H1 (cell line): ENCODE data around the gene HS6ST2. TPM values are rescaled to one million over a fixed set of nuclear protein-coding genes. Genes with fewer than 3 reads are reported as not detected.
A peak's percentile ranks its signal among the peaks of the same experiment; 100 is the strongest.

Experiments used
- CTCF ChIA-PET: fragments of 300-600 bp; sonication (Branson Sonifier 250); formaldehyde crosslinking; loops from one replicate; lab custom pipeline; 2021; ENCODE audit not compliant: partially characterized antibody; lab: Charles Lee
- POLR2A ChIA-PET: fragments of 300-600 bp; sonication (Branson Sonifier 250); formaldehyde crosslinking; loops from one replicate; lab custom pipeline; 2021; ENCODE audit warnings: inconsistent platforms; ENCODE audit not compliant: partially characterized antibody; lab: Charles Lee
- DNase-seq, 2 experiments: peaks; one replicate each; pipeline versions ENCODE4 v3.0.0 to v3.0.0-alpha.2; 2010 to 2022; ENCODE audit warnings: low spot score in 2 of 2, low read depth in 1 of 2, mixed read lengths in 1 of 2
- FAIRE-seq: peaks from 2 replicates; lab custom pipeline; 2011; peaks lifted over from hg19 to GRCh38; lab: Jason Lieb, UNC
- H2AFZ ChIP-seq: 2 replicates; pipeline ENCODE4 v1.8.1; 2012; ENCODE audit warnings: low read length, inconsistent platforms
- H2AK5ac ChIP-seq: 2 replicates; pipeline ENCODE4 v1.6.1; 2013; ENCODE audit warnings: low read depth, low read length
- H2BK120ac ChIP-seq: replicated peaks from 2 replicates; pipeline ENCODE3; 2013; ENCODE audit warnings: low read depth, low read length, inconsistent platforms
- H2BK12ac ChIP-seq: 2 replicates; pipeline ENCODE4 v1.6.1; 2013; ENCODE audit warnings: low read depth, low read length
- H2BK15ac ChIP-seq: 2 replicates; pipeline ENCODE4 v1.6.1; 2013; ENCODE audit warnings: low read length
- H2BK20ac ChIP-seq: 2 replicates; pipeline ENCODE4 v1.6.1; 2013; ENCODE audit warnings: low read length
- H2BK5ac ChIP-seq: 2 replicates; pipeline ENCODE4 v1.6.1; 2013; ENCODE audit warnings: low read depth, low read length
- H3K14ac ChIP-seq: 2 replicates; pipeline ENCODE4 v1.6.1; 2013; ENCODE audit warnings: inconsistent platforms; ENCODE audit not compliant: insufficient read length
- H3K18ac ChIP-seq: 2 replicates; pipeline ENCODE4 v1.6.1; 2013; ENCODE audit warnings: low read length; ENCODE audit errors: extremely low read depth
- H3K23ac ChIP-seq: 2 replicates; pipeline ENCODE4 v1.6.1; 2013; ENCODE audit warnings: inconsistent platforms; ENCODE audit not compliant: insufficient read length
- H3K23me2 ChIP-seq: 2 replicates; pipeline ENCODE4 v1.6.1; 2013; ENCODE audit warnings: low read depth, low read length
- H3K27ac ChIP-seq: 2 replicates; pipeline ENCODE4 v1.6.1; 2011; ENCODE audit warnings: low read depth, low read length, inconsistent platforms
- H3K27me3 ChIP-seq, 4 experiments: replicated peaks in 1 of 4; 1 replicate in 1 of 4; 2 replicates in 3 of 4; pipeline versions ENCODE4 v1.6.1 to v1.8.1; 2011 to 2013; ENCODE audit warnings: low read length in 3 of 4, mild to moderate bottlenecking in 3 of 4, inconsistent platforms in 2 of 4, mixed read lengths in 2 of 4, moderate library complexity in 1 of 4; ENCODE audit not compliant: control insufficient read depth in 3 of 4, insufficient read depth in 3 of 4; ENCODE audit errors: extremely low read depth in 1 of 4
- H3K36me3 ChIP-seq, 4 experiments: 2 replicates each; pipeline versions ENCODE4 v1.6.1 to v1.8.1; 2011 to 2013; ENCODE audit warnings: mild to moderate bottlenecking in 4 of 4, low read length in 3 of 4, moderate library complexity in 2 of 4, control low read depth in 1 of 4, inconsistent platforms in 1 of 4; ENCODE audit not compliant: insufficient read depth in 4 of 4, control insufficient read depth in 2 of 4
- H3K4ac ChIP-seq: replicated peaks from 2 replicates; pipeline ENCODE3; 2013; ENCODE audit warnings: low read length, low read depth, mixed read lengths, inconsistent platforms; ENCODE audit not compliant: insufficient read length
- H3K4me1 ChIP-seq, 4 experiments: replicated peaks in 1 of 4; 1 replicate in 1 of 4; 2 replicates in 3 of 4; pipeline versions ENCODE4 v1.6.1 to v1.8.1; 2011 to 2013; ENCODE audit warnings: low read length in 3 of 4, inconsistent platforms in 2 of 4, mixed read lengths in 1 of 4; ENCODE audit not compliant: insufficient read depth in 4 of 4, control insufficient read depth in 3 of 4
- H3K4me2 ChIP-seq, 2 experiments: 2 replicates each; pipeline versions ENCODE4 v1.6.1 to v1.8.1; 2011 to 2013; ENCODE audit warnings: low read depth in 2 of 2, low read length in 2 of 2, control low read depth in 1 of 2, inconsistent platforms in 1 of 2, mild to moderate bottlenecking in 1 of 2; ENCODE audit not compliant: insufficient read depth in 1 of 2
- H3K4me3 ChIP-seq, 4 experiments: fragments of 200-600, 300-600 bp in 1 of 4; sonication (generic), shearing (Covaris generic), sonication (Bioruptor Twin) in 1 of 4; 2 replicates each; pipeline versions ENCODE4 v1.5.1 to v1.8.1; 2011 to 2016; ENCODE audit warnings: low read length in 4 of 4, low read depth in 3 of 4, control low read depth in 2 of 4, inconsistent platforms in 2 of 4, mild to moderate bottlenecking in 2 of 4, mixed read lengths in 1 of 4, moderate library complexity in 1 of 4; ENCODE audit not compliant: insufficient read depth in 2 of 4; ENCODE audit errors: extremely low read depth in 1 of 4
- H3K56ac ChIP-seq: replicated peaks from 2 replicates; pipeline ENCODE3; 2013; ENCODE audit warnings: low read depth, mild to moderate bottlenecking, mixed read lengths, low read length, inconsistent platforms; ENCODE audit not compliant: insufficient read length
- H3K79me1 ChIP-seq: 2 replicates; pipeline ENCODE4 v1.6.1; 2013; ENCODE audit warnings: low read depth, low read length, control low read depth
- H3K79me2 ChIP-seq, 2 experiments: 2 replicates each; pipeline versions ENCODE4 v1.6.1 to v1.8.1; 2012 to 2013; ENCODE audit warnings: low read length in 2 of 2, mild to moderate bottlenecking in 2 of 2, inconsistent platforms in 1 of 2; ENCODE audit not compliant: insufficient read depth in 2 of 2, control insufficient read depth in 1 of 2
- H3K9ac ChIP-seq, 4 experiments: replicated peaks in 1 of 4; 1 replicate in 1 of 4; 2 replicates in 3 of 4; pipeline versions ENCODE4 v1.6.1 to v1.8.1; 2011 to 2013; ENCODE audit warnings: low read depth in 3 of 4, low read length in 3 of 4, control low read depth in 2 of 4, mild to moderate bottlenecking in 2 of 4, moderate library complexity in 2 of 4, inconsistent platforms in 1 of 4; ENCODE audit errors: extremely low read depth in 1 of 4
- H3K9me3 ChIP-seq, 2 experiments: 2 replicates each; pipeline versions ENCODE4 v1.6.1 to v1.8.1; 2012 to 2013; ENCODE audit warnings: mild to moderate bottlenecking in 2 of 2, moderate library complexity in 2 of 2, control low read depth in 1 of 2, inconsistent platforms in 1 of 2, low read depth in 1 of 2, low read length in 1 of 2, mixed read lengths in 1 of 2; ENCODE audit not compliant: insufficient read depth in 2 of 2
- H4K20me1 ChIP-seq, 2 experiments: replicated peaks in 1 of 2; 2 replicates each; pipeline versions ENCODE3 to v1.8.1; 2011 to 2013; ENCODE audit warnings: inconsistent platforms in 2 of 2, low read length in 2 of 2, mild to moderate bottlenecking in 1 of 2; ENCODE audit not compliant: insufficient read depth in 2 of 2, control insufficient read depth in 1 of 2
- H4K5ac ChIP-seq: 2 replicates; pipeline ENCODE4 v1.6.1; 2013; ENCODE audit warnings: low read length, low read depth, mixed read lengths, inconsistent platforms; ENCODE audit not compliant: insufficient read length
- H4K8ac ChIP-seq: 2 replicates; pipeline ENCODE4 v1.8.0; 2013; ENCODE audit warnings: mild to moderate bottlenecking, moderate library complexity, low read length, inconsistent platforms; ENCODE audit not compliant: insufficient read depth; ENCODE audit errors: extremely low read depth
- H4K91ac ChIP-seq: replicated peaks from 2 replicates; pipeline ENCODE3; 2013; ENCODE audit warnings: low read length, mixed read lengths, inconsistent platforms; ENCODE audit not compliant: insufficient read length
- CBX5 ChIP-seq: fragments of 300-800, 300-1000 bp; sonication (generic); IDR thresholded peaks from 2 replicates; pipeline ENCODE4 v1.7.1; 2016; ENCODE audit warnings: antibody characterized with exemption, low read length, low read depth
- KDM1A ChIP-seq: fragments of 200-600, 300-600 bp; sonication (generic); IDR thresholded peaks from 2 replicates; pipeline ENCODE4 v1.7.1; 2016; ENCODE audit warnings: mild to moderate bottlenecking, low read length, borderline replicate concordance
- WGBS, 2 experiments: shearing (Covaris generic) in 1 of 2; methylation state at CpG; one replicate each; pipeline versions ENCODE4 v1.1.6 to v1.1.7; 2013 to 2015; ENCODE audit warnings: low lambda C conversion rate in 2 of 2, mixed read lengths in 2 of 2, inconsistent platforms in 1 of 2, low coverage in 1 of 2, missing lambda C conversion rate in 1 of 2; ENCODE audit not compliant: insufficient replicate concordance in 2 of 2, insufficient coverage in 1 of 2, insufficient read length in 1 of 2; ENCODE audit errors: extremely low coverage in 1 of 2, missing lambda C conversion rate in 1 of 2; 5-methylcytosine and 5-hydroxymethylcytosine counted together
- polyA plus RNA-seq, 7 experiments: library from polyadenylated mRNA; depleted of rRNA in 3 of 7; stranded (reverse) in 5 of 7; unstranded in 2 of 7; fragments of >200 nt in 5 of 7; fragments of 200-250 nt in 2 of 7; gene quantifications; 1 replicate in 5 of 7; 2 replicates in 1 of 7; 4 replicates in 1 of 7; pipeline versions ENCODE4 v1.2.1 to v1.2.3, GENCODE V29; 2011 to 2013; ENCODE audit warnings: missing spikeins in 2 of 7, mixed read lengths in 2 of 7
- total RNA-seq: library from RNA; stranded (reverse); fragmentation: NEBNext Ultra II Directional; extraction: Animal tissue kit (Norgen Biotek cat#: 25700); gene quantifications from 2 replicates; pipeline ENCODE4 v1.2.1, GENCODE V29; 2021

Gene HS6ST2
- total and polyA plus RNA-seq, 2 of the 8 experiments (the other 6 are each of a cell fraction or from before 2014, with no cell fraction given) = 3.9 TPM

DNA sequence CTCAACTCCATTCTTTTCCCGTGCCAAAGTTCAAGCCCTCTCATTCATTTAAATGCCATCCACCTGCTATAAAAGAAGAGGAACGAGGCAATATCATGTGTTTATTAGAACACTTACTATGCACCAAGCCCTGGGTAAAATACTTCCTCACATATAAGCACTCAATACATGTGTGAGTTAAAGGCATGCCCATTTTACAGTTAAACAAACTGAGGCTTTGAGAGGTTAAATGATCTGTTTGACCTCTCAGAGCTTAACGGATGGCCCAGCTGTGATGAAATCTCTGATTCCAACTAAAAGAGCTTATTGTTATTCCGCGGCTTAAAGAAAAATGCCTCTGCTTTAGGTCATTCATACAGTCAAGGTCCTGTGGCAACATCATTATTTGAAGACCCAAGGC is 124.3 kb downstream of the HS6ST2 start:
- no peak overlapping the region for H3K4me3 ChIP-seq
- no peak overlapping the region for H3K4ac ChIP-seq
- H3K27me3 ChIP-seq = no peaks in the 10 kb centered on the region
- no peak overlapping the region for H2BK120ac ChIP-seq
- H4K8ac ChIP-seq = no peak overlapping the region
- DNase-seq (no peak), FAIRE-seq (peak; percentile 48)
- H3K9ac ChIP-seq = no peak overlapping the region
- H2BK12ac ChIP-seq = no peak overlapping the region
- H3K23me2 ChIP-seq = no peaks in the 10 kb centered on the region
- no peak overlapping the region for H3K27ac ChIP-seq
- no peaks in the 10 kb centered on the region for H3K36me3 ChIP-seq
- H2AK5ac ChIP-seq = no peak overlapping the region
- no peak overlapping the region for H2BK15ac ChIP-seq
- no peak overlapping the region for H2BK5ac ChIP-seq
- no peaks in the 10 kb centered on the region for H3K79me2 ChIP-seq
- H4K20me1 ChIP-seq = no peaks in the 10 kb centered on the region
- no peak overlapping the region for H3K18ac ChIP-seq
- no peak overlapping the region for H2AFZ ChIP-seq
- no peaks in the 10 kb centered on the region; a peak in 2 of 7 replicates for H3K4me1 ChIP-seq
- no peak overlapping the region for H2BK20ac ChIP-seq
- no peak overlapping the region for H3K4me2 ChIP-seq
- CTCF ChIA-PET = no interaction called here
- TF ChIP-seq CBX5 (no peak), KDM1A (peak; percentile 86)
- 81% methylated on average over 5 of the region's 5 CpGs; no CpG with 5 or more reads in 1 of the 2 experiments for whole genome bisulfite sequencing, 2 experiments
- no peak overlapping the region for H3K23ac ChIP-seq
- no peak overlapping the region for H3K56ac ChIP-seq
- no peak overlapping the region for H4K91ac ChIP-seq
- no peak overlapping the region for H3K14ac ChIP-seq
- H4K5ac ChIP-seq = no peak overlapping the region
- POLR2A ChIA-PET = no interaction called here
- no peaks in the 10 kb centered on the region for H3K79me1 ChIP-seq
- no peaks in the 10 kb centered on the region for H3K9me3 ChIP-seq
